Neural cell (in vitro differentiated cells): ENCODE measurements around the gene CHPF. TPM values are rescaled to one million over a fixed set of nuclear protein-coding genes. Genes with fewer than 3 reads are reported as not detected.

ENCODE experiments used
- H2AFZ ChIP-seq: fragments of 200-600, 300-800 bp; sonication (generic), shearing (Covaris generic); 2 replicates; pipeline ENCODE4 v1.6.0; 2014; ENCODE audit warnings: low read depth, mild to moderate bottlenecking, antibody characterized with exemption, low read length, moderate library complexity
- H3F3A ChIP-seq: fragments of 200-600 bp; shearing (Covaris generic); 2 replicates; pipeline ENCODE4 v1.6.1; 2016; ENCODE audit warnings: mild to moderate bottlenecking, moderate library complexity, mixed read lengths, antibody characterized with exemption, low read length; ENCODE audit not compliant: insufficient read depth, poor library complexity, severe bottlenecking
- H3K27ac ChIP-seq: fragments of 200-600, 300-800 bp; sonication (generic), shearing (Covaris generic); 2 replicates; pipeline ENCODE4 v1.5.1; 2014; ENCODE audit warnings: mild to moderate bottlenecking, low read length, moderate library complexity
- H3K27me3 ChIP-seq: fragments of 300-800, 200-600 bp; sonication (generic), shearing (Covaris generic); 2 replicates; pipeline ENCODE4 v1.6.0; 2014; ENCODE audit warnings: mild to moderate bottlenecking, low read depth, low read length, moderate library complexity; ENCODE audit not compliant: insufficient read depth
- H3K36me3 ChIP-seq: fragments of 300-800, 200-600 bp; sonication (generic), shearing (Covaris generic); 2 replicates; pipeline ENCODE4 v1.5.1; 2014; ENCODE audit warnings: mild to moderate bottlenecking, antibody characterized with exemption, low read length, moderate library complexity; ENCODE audit not compliant: insufficient read depth
- H3K4me2 ChIP-seq: fragments of 300-800, 200-600 bp; sonication (generic), shearing (Covaris generic); 2 replicates; pipeline ENCODE4 v1.6.0; 2014; ENCODE audit warnings: mild to moderate bottlenecking, low read length
- H3K4me3 ChIP-seq: fragments of 300-800, 200-600 bp; sonication (generic), shearing (Covaris generic); 2 replicates; pipeline ENCODE4 v1.5.1; 2014; ENCODE audit warnings: mild to moderate bottlenecking, low read length, moderate library complexity
- H3K79me2 ChIP-seq: fragments of 200-600 bp; shearing (Covaris generic); replicated peaks from 2 replicates; pipeline ENCODE4 v1.6.0; 2014; ENCODE audit warnings: mild to moderate bottlenecking, low read length, moderate library complexity; ENCODE audit not compliant: insufficient read depth
- H3K9ac ChIP-seq: fragments of 300-800, 200-600 bp; sonication (generic), shearing (Covaris generic); 2 replicates; pipeline ENCODE4 v1.6.1; 2016; ENCODE audit warnings: mild to moderate bottlenecking, low read length, mixed read lengths
- H3K9me2 ChIP-seq: fragments of 200-600 bp; shearing (Covaris generic); 2 replicates; pipeline ENCODE4 v1.6.1; 2016; ENCODE audit warnings: mild to moderate bottlenecking, low read length, mixed read lengths; ENCODE audit not compliant: insufficient read depth
- H3K9me3 ChIP-seq: fragments of 200-600, 300-800 bp; sonication (generic), shearing (Covaris generic); 2 replicates; pipeline ENCODE4 v1.6.1; 2016; ENCODE audit warnings: mild to moderate bottlenecking, mixed run types, low read length, moderate library complexity, mixed read lengths
- H4K20me1 ChIP-seq: fragments of 200-600 bp; shearing (Covaris generic); 2 replicates; pipeline ENCODE4 v1.6.1; 2016; ENCODE audit warnings: mild to moderate bottlenecking, mixed run types; ENCODE audit not compliant: insufficient read depth
- CTCF ChIP-seq: fragments of 450-650 bp; IDR thresholded peaks from 2 replicates; pipeline ENCODE4 v1.5.1; 2014; ENCODE audit warnings: antibody characterized with exemption, mild to moderate bottlenecking, moderate library complexity; ENCODE audit not compliant: poor library complexity, severe bottlenecking
- EP300 ChIP-seq: fragments of 450-650 bp; conservative IDR thresholded peaks from 2 replicates; pipeline ENCODE4 v1.6.1; 2014; ENCODE audit warnings: antibody characterized with exemption, mild to moderate bottlenecking, moderate library complexity; ENCODE audit not compliant: poor library complexity, severe bottlenecking
- EZH2 ChIP-seq: fragments of 200-600, 300-800 bp; shearing (Covaris generic), sonication (generic); IDR thresholded peaks from 2 replicates; pipeline ENCODE4 v1.6.1; 2014; ENCODE audit warnings: antibody characterized with exemption, low read length, borderline replicate concordance, mild to moderate bottlenecking; ENCODE audit not compliant: insufficient read depth, poor library complexity, severe bottlenecking
- MXI1 ChIP-seq: fragments of 450-650 bp; conservative IDR thresholded peaks from 2 replicates; pipeline ENCODE4 v1.6.1; 2014; ENCODE audit warnings: antibody characterized with exemption, mild to moderate bottlenecking; ENCODE audit not compliant: poor library complexity, severe bottlenecking
- POLR2AphosphoS5 ChIP-seq: IDR thresholded peaks from 2 replicates; pipeline ENCODE4 v1.6.1; 2012
- RAD21 ChIP-seq: fragments of 450-650 bp; conservative IDR thresholded peaks from 2 replicates; pipeline ENCODE4 v1.6.1; 2014; ENCODE audit warnings: antibody characterized with exemption, mild to moderate bottlenecking, moderate library complexity
- REST ChIP-seq: IDR thresholded peaks from 2 replicates; pipeline ENCODE4 v1.6.1; 2012; ENCODE audit warnings: borderline replicate concordance
- SMC3 ChIP-seq: fragments of 450-650 bp; conservative IDR thresholded peaks from 2 replicates; pipeline ENCODE4 v1.6.1; 2014; ENCODE audit warnings: antibody characterized with exemption, mild to moderate bottlenecking, moderate library complexity; ENCODE audit not compliant: poor library complexity
- TAF1 ChIP-seq: IDR thresholded peaks from 2 replicates; pipeline ENCODE4 v1.6.1; 2012; ENCODE audit warnings: low read depth
- polyA plus RNA-seq: library from polyadenylated mRNA; depleted of rRNA; stranded (reverse); fragments of >200 nt; gene quantifications from 2 replicates; pipeline ENCODE4 v1.2.3, GENCODE V29; 2014

Gene CHPF
- polyA plus RNA-seq, 1 donor from 2014 or later: 28.6 TPM

- Histone ChIP-seq H3F3A (no peaks in the 10 kb centered on the region), H4K20me1 (no peaks in the 10 kb centered on the region), H3K27ac (no peak overlapping the region), H3K4me2 (no peak overlapping the region), H2AFZ (no peak overlapping the region), H3K79me2 (no peaks in the 10 kb centered on the region), H3K9ac (no peak overlapping the region), H3K4me3 (no peak overlapping the region), H3K9me2 (no peaks in the 10 kb centered on the region), H3K27me3 (peaks cover 7% of the 10 kb centered on the region), H3K9me3 (no peaks in the 10 kb centered on the region), H3K36me3 (no peaks in the 10 kb centered on the region)
- TF ChIP-seq EP300: no peak
- TF ChIP-seq EZH2: no peak
- no peak for TF ChIP-seq SMC3
- no peak for TF ChIP-seq POLR2AphosphoS5
- TF ChIP-seq MXI1: no peak
- no peak for TF ChIP-seq RAD21
- no peak for TF ChIP-seq TAF1
- TF ChIP-seq CTCF: no peak
- no peak for TF ChIP-seq REST
Measured at GRCh38 chr2:219527076-219527394, 16.6 kb downstream of the CHPF start.

GRCh38 chr2:219526320-219527075 lies 17.1 kb downstream of the CHPF start:
- H3K36me3 ChIP-seq: no peaks in the 10 kb centered on the region
- H3F3A ChIP-seq: no peaks in the 10 kb centered on the region
- no peaks in the 10 kb centered on the region for H3K79me2 ChIP-seq
- no peak overlapping the region for H2AFZ ChIP-seq
- peak overlapping the region; percentile 22 for H3K9ac ChIP-seq
- H3K9me3 ChIP-seq: no peaks in the 10 kb centered on the region
- no peak overlapping the region for H3K4me3 ChIP-seq
- H3K9me2 ChIP-seq: no peaks in the 10 kb centered on the region
- TF ChIP-seq SMC3: no peak
- no peak for TF ChIP-seq POLR2AphosphoS5
- TF ChIP-seq RAD21: no peak
- no peak for TF ChIP-seq EZH2
- no peak for TF ChIP-seq TAF1
- TF ChIP-seq EP300: no peak
- no peak for TF ChIP-seq CTCF
- TF ChIP-seq MXI1: no peak
- TF ChIP-seq REST: no peak
- peaks cover 7% of the 10 kb centered on the region for H3K27me3 ChIP-seq
- no peak overlapping the region for H3K27ac ChIP-seq
- no peaks in the 10 kb centered on the region for H4K20me1 ChIP-seq
- no peak overlapping the region for H3K4me2 ChIP-seq
